Sigmoid colon (tissue), 4 donors: Measurements from ENCODE around the gene SLC45A3.

Experiments used
- EP300 ChIP-seq, 4 donors: sonication (generic); formaldehyde crosslinking; IDR thresholded peaks; one replicate each; pipeline ENCODE4 v1.6.1; 2017; ENCODE audit warnings: antibody characterized with exemption in 4 of 4
- POLR2A ChIP-seq, 2 donors: fragments of 450-650 bp; IDR thresholded peaks; one replicate each; pipeline ENCODE4 v1.6.1; 2016; ENCODE audit warnings: antibody characterized with exemption in 2 of 2, mild to moderate bottlenecking in 2 of 2, moderate library complexity in 2 of 2
- TF ChIP-seq, protein P1 (sequence below), 4 experiments: fragments of 450-650 bp in 3 of 4; fragments of 200-600 bp in 1 of 4; IDR thresholded peaks; one replicate each; pipeline ENCODE4 v1.5.1; 2016 to 2019; ENCODE audit warnings: antibody characterized with exemption in 4 of 4, mild to moderate bottlenecking in 3 of 4, moderate library complexity in 2 of 4

DNA sequence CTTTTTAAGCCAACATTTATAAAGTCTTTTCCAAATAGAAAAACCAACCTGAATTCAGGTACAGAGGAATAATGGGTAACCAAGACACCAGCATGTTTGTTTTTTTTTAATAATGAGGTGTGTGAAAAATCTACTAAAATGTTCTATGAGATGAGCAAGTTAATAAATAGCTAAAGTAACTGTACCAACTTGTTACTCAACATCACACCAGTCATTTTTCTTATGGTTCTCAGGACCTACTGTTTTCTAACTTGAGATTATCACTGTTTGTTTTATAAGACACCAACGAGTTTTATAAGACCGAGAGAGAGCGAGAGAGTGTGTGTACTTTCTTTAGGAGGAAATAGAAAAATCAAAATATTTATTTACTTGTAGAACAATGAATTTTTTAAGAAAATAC is 60.9 kb downstream of the SLC45A3 start:
- TF ChIP-seq, protein P1, sequence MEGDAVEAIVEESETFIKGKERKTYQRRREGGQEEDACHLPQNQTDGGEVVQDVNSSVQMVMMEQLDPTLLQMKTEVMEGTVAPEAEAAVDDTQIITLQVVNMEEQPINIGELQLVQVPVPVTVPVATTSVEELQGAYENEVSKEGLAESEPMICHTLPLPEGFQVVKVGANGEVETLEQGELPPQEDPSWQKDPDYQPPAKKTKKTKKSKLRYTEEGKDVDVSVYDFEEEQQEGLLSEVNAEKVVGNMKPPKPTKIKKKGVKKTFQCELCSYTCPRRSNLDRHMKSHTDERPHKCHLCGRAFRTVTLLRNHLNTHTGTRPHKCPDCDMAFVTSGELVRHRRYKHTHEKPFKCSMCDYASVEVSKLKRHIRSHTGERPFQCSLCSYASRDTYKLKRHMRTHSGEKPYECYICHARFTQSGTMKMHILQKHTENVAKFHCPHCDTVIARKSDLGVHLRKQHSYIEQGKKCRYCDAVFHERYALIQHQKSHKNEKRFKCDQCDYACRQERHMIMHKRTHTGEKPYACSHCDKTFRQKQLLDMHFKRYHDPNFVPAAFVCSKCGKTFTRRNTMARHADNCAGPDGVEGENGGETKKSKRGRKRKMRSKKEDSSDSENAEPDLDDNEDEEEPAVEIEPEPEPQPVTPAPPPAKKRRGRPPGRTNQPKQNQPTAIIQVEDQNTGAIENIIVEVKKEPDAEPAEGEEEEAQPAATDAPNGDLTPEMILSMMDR (IDR thresholded peaks at IDR 0.05), result no peak
- no peak for TF ChIP-seq EP300 (IDR thresholded peaks at IDR 0.05)
- TF ChIP-seq POLR2A (IDR thresholded peaks at IDR 0.05), result no peak
